Myocyte (in vitro differentiated cells): ENCODE results near the gene SNX32. TPM values are rescaled to one million over a fixed set of nuclear protein-coding genes. Genes with fewer than 3 reads are reported as not detected.
A peak's percentile ranks its signal among the peaks of the same experiment; 100 is the strongest.

Source experiments
- DNase-seq: peaks from one replicate; pipeline ENCODE4 v3.0.0-alpha.2; 2012; ENCODE audit warnings: low read depth
- total RNA-seq: library from RNA; depleted of rRNA; stranded (reverse); fragments of >200 nt; gene quantifications from 2 replicates; pipeline ENCODE4 v1.2.3, GENCODE V29; 2014

Gene SNX32
- total RNA-seq, 1 donor from 2014 or later, result 0.40 TPM

GRCh38 chr11:65865550-65866172 lies 31.9 kb downstream of the SNX32 start:
- no peak for DNase-seq

- DNase-seq, result no peak
These were observed 32.9 kb downstream of the SNX32 start for GRCh38 chr11:65866509-65867283.

DNA sequence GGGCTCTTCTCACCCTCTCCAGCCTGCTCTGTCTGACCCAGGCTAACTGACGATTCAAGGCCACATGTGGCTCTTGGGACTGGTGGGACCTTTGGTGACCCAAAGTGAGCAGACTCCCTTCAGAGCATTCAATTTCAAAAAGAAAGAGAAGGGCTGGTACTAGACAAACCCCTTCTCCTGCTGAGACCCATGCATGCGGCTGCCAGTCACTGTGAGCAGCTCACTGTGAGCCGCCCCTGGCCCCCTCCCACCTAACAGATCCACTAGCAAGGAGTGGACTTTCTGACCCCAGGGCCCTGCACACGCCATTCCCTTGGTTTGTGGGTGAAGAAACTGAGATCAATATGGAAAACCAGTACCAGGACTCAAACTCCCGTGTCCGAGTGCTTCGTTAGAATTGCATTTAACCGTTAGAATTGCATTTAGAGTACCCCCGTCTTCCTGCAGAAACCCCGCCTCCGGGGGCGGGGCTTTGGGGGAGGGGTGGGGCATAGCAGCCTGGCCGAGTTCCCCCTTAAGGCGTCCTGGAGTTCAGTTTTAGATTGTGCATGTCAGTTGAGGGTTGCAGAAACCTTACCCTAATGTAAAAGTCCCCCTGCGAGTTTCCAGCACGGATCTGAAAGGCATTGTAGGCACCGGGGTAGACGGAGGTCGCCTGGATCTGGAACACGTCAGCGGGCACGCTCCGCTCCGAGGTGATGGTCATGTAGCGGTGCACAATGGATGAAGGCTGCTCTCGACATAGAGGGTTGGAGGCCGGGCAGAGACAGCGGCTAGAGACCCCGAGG lies 33.7 kb downstream of the SNX32 start:
- DNase-seq, result no peak

- DNase-seq, result no peak
These were observed 34.4 kb downstream of the SNX32 start for GRCh38 chr11:65868076-65868667.

GRCh38 chr11:65868907-65869306 lies 35.1 kb downstream of the SNX32 start:
- no peak for DNase-seq

DNA sequence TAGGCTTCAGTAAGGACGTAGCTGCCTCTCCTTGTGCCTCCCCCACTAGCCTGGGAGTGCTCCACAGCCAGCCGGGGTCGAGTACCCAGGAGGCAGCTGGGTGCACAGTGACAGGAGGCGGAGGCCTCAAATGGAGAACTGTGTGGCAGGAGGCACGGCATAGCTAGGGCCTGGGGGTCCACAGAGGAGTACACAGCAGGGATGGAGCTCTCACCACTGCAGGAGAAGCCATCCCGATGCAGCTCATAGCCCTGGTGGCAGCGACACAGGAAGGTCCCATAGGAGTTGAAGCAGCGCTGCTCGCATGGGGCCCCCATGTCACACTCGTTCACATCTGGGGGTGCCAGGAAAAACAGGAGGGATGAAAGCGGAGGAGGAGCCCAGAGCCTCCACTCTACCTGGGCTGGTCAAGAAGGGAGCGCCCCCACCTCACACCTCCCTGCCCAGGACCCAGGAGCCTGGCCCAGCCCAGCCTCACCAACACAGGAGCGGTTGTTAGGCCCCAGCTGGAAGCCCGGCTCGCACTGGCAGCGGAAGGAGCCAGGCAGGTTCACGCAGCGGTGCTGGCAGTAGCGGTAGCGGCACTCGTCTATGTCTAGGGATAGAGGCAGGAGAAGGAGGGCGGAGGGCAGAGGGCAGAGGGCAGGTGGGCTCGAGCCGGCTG lies 36.0 kb downstream of the SNX32 start:
- DNase-seq, result no peak

DNA sequence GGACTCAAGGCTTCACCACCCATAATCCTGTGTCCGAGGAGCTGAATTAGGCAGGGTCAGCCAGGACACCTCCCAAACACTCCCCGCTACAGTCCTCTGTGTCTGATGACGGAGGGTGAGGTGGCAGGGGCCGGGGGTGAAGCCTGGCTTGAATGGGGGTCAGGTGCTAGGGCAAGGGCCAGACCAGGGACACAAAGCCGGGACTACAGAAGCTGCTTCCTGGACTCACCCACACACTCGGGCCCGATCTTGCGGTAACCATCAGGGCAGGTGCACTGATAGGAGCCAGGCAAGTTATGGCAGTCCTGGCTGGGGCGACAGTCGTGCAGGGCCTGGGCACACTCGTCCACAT lies 36.5 kb downstream of the SNX32 start:
- no peak for DNase-seq

DNA sequence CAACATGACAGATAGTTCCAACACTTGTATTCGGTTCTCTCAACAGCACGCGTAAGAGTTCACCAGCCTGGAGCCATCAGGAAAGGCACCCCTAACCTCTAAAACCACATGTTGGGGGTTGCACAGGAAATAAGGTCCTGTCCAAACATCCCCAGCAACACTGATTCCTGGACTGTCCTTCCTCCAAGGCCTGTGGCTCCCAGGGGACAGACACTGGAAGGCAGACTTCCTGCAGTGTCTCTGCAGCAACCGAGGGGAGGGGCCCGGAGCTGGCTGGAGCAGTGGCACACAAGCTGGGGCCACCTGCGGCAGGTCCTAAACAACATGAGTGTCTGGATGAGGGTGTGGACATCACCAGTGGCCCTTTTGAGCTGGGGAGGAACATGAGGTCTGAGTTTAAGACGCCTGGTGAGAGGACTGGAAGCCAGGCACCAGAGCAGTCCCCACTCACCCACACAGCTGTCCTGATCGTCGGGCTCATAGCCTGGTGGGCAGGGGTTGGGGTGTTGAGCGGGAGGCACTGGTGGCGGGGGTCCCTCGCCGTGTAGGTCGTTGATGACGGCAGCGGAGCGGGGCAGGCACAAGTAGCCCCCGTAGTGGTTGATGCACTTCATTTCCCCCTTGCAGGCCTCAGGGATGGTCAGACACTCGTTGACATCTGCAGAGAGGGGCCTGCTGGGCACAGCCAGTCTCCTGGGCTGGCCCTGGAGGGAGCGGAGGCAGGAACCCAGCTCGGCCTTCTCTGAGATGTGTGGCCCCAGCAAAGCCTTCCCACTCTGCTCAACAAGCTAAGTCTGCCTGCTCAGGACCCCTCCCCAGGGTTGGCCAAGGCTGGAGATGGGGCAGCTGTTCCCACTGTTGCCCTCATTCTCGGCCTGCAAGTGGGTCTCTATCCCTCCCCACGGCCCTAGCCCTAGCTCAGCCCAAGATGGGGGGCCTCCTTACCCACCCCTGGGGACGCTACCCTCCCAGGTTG lies 37.2 kb downstream of the SNX32 start:
- no peak for DNase-seq

DNA sequence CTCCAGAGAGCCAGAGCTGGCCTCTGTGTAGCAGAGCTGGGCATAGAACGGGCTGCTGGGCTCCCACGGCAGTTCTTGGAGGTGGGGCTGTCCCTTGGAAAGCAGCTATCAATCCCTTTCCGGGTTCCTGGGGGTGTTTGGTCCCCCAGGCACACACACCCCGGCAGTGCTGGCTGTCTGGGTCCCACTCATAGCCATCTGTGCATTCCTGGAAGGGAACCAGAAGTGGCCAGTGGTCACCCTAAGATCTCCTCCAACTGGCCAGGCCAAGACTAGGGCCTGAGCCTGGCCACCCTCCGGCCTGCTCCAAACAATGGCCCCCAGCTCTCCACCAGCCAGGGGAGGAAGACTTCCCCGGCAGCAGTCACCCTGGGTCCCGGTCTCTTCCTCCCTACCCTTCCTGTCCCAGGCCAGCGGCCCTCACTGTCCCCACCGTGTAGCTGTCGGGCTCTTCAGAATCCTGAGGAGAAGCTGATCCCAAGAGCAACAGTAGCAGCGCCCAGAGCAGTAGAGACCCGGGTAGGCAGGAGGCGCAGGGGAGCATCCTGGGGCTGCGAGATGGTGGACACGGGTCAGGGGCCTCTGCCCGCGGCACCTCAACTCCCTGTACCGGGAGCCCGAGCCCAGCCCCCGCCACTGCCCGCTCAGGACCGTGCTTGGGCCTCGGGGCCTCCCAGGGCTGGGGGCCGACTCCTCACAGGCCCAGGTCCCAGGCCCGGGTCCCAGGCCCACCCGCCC lies 38.2 kb downstream of the SNX32 start:
- peak; percentile 64 for DNase-seq

- DNase-seq, result peak; percentile 48
These were observed 39.0 kb downstream of the SNX32 start, which contains the start of gene EFEMP2 for GRCh38 chr11:65872586-65873317. EFEMP2 (minus strand) TSS chr11:65872800; CDS start chr11:65872354, 446 bp downstream.

DNA sequence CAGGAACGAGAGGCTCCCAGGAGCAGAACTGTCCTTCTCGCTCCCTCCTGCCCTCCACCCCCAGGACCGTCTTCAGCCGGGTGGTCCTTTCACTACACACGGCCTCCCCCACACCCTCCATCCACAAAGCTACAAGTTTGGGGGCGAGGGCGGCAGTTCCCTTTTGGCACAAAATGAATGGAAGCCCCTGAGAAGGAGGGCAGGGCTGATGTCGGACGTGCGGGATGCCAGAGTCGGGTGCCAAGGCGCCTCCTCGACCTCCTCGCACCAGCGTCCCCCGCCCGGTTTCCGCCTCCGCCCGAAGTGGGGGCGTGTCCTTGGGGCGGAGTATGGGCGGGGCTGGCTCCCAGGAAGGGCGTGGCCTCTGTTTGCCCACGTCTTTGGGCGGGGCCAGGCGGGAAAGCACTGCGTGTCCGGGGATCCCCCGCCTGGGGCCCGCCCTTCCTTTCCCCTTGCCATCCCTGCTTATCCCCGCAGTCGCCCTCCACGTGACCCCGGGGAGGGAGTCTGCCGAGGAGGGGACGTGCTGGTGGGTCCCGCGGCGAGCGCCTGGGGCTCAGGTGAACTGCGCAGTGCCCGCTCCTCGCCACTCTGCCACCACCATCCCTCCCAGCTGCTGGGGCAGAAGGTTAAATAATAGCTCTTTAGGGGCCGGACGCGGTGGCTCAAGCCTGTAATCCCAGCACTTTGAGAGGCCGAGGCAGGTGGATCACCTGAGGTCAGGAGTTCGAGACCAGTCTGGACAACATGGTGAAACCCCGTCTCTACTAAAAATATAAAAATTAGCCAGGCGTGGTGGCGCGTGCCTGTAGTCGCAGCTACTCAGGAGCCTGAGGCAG lies 39.8 kb downstream of the SNX32 start:
- DNase-seq, result peak; percentile 94

DNA sequence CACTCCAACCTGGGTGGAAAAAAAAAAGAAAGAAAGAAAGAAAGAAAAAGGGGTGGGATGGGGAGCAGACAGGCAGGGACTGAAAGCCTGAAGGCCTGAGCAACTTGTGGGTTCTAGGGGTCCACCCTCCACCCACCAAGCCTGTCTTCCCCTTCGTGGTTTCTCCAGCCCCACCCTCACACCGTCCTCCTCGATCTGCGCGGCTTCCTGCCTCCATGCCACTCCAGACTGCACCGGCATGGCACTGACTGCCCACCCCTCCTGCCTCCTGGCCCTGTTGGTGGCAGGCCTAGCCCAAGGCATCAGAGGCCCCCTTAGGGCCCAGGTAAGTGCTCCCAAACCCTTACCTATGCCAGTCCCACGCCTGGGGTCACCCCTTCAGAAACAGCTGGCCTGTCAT lies 45.9 kb downstream of the SNX32 start, which contains the start of gene CTSW:
Gene CTSW (plus strand): TSS at position 221 of the 400 bp plus-strand sequence. CDS start 18 bp downstream, at position 239.
- DNase-seq, result no peak

- DNase-seq, result no peak
These were observed 46.3 kb downstream of the SNX32 start for GRCh38 chr11:65880027-65880426.

GRCh38 chr11:65880844-65881421 lies 47.2 kb downstream of the SNX32 start:
- DNase-seq, result no peak

DNA sequence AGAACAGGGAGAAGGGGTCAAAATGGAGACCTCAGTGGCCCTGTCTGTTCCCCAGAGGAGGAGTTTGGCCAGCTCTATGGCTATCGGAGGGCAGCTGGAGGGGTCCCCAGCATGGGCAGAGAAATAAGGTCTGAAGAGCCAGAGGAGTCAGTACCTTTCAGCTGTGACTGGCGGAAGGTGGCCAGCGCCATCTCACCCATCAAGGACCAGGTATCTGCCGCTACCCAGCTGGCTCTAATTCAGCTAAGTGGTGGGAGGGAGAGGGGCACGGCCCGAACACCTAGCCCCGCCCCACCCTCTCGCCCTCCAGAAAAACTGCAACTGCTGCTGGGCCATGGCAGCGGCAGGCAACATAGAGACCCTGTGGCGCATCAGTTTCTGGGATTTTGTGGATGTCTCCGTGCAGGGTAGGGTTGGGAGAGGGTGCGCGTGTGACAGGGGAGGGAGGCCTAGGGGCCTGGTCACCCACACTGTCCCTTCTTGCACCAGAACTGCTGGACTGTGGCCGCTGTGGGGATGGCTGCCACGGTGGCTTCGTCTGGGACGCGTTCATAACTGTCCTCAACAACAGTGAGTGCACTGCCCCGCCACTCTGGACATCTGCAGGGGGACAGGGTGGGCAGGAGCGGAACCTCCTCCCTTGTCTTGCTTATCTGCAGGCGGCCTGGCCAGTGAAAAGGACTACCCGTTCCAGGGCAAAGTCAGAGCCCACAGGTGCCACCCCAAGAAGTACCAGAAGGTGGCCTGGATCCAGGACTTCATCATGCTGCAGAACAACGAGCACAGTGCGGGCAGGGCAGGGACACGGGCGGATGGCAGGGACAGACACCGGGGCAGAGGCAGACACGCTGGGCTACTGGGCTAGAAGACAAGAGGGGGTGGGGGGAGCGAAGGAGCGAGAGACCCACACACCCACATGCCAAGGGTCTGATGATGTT lies 48.6 kb downstream of the SNX32 start:
- DNase-seq, result no peak
